GM18951 (cell line): Measurements from ENCODE around the gene CDK5R2.
"Not testable (repeated sequence)": the region's sequence is repeated elsewhere in the genome, so short reads cannot be mapped to it uniquely, and the experiment has no call there.

Experiments used
- POLR2A ChIP-seq: IDR thresholded peaks from 4 replicates; pipeline ENCODE4 v1.6.1; 2011; ENCODE audit warnings: mild to moderate bottlenecking; ENCODE audit not compliant: insufficient read length, insufficient read depth; ENCODE audit errors: extremely low read depth
- in situ Hi-C: fragments of 300-500 bp; cut with MboI; formaldehyde crosslinking; loops from one replicate; pipeline ENCODE4 v1.12.0; 2022; ENCODE audit warnings: low sequenced_read_pairs, mixed read lengths, inconsistent platforms; ENCODE audit not compliant: unreplicated experiment

Gene CDK5R2

DNA sequence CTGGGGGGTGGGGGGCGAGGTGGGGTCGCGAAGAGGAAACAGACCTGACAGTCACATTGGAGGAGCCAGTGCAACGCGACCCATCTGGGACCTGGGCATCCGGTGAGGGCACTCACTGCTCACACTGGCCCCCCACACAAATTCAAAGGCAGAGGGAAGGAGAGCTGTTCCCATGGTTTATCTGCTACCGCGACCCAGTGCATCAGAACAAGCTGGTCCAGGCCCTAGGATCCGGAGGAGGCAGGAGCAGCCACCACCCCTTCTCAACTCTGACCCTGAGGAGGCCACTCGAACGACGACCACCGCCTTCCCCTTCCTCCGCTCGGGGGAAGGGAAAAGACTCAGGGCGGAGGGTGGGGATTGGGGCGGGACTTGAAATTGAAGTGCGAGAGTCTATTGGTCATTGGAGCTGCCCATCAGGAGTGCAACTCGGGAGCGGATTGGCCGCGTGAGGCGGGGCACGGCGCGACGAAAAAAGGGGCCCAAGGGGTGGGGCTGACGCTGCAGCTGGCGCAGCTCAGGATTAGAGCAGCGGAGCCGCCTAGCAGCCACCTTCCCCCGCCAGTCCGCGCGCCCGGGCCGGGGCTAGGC is at the start of gene CDK5R2:
TSS of gene CDK5R2 (plus strand) at position 526 of the 591 bp plus-strand sequence. CDS start 155 bp downstream, outside the sequence.
- TF ChIP-seq POLR2A = no peak
- in situ Hi-C loops = no loop called here

DNA sequence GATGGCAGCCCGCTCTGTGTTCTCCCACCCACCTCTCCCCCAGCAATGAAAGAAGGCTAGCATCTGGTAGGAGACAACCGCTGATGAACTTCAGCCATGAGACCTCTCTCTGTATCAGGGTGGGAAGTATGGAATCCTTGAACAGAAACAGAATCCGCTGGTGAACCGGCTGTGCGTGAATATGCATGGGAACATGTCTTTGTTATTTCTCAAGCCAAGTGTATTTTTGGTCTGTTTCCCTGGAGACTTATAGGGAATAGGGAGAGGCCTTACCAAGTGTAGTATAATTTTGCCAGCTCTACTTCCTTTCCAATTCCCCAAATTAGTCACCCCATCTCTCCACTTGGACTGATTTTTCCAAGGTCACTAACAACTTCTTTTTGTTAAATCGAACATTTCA is 48.7 kb upstream of the CDK5R2 start:
- no peak for TF ChIP-seq POLR2A
- in situ Hi-C loops = no loop called here

DNA sequence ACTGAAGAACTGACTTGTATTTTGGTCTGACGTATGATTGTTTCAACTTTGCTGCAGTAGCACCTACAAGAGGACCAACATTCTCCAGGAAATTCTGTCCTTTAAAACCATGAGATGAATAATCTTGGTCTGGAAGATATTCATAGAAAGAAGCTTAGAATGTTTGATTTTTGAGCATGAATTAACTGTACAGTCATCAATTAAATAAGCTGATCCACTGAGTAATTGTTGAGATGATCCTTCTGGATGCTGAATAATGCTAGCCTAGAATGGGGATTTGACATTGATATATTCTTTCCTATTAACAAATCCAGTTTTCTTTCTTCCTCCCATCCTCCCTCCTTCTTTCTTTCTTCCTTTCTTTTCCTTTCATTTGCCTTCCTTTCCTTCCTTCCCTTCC is 39.0 kb upstream of the CDK5R2 start:
- in situ Hi-C loops = no loop called here
- no peak for TF ChIP-seq POLR2A

DNA sequence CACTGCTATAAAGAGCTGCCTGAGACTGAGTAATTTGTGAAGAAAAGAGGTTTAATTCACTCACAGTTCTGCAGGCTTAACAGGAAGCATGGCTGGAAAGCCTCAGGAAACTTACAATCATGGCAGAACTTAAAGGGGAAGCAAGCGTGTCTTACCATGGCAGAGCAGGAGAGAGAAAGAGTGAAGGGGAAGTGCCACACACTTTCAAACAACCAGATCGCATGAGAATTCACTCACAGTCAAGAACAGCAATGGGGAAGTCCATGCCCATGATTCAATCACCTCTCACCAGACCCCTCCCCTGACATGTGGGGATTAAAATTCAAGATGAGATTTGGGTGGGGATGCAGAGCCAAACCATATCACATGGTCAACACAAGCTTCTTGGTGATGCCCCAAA is 34.7 kb upstream of the CDK5R2 start:
- in situ Hi-C loops = no loop called here
- no peak for TF ChIP-seq POLR2A

DNA sequence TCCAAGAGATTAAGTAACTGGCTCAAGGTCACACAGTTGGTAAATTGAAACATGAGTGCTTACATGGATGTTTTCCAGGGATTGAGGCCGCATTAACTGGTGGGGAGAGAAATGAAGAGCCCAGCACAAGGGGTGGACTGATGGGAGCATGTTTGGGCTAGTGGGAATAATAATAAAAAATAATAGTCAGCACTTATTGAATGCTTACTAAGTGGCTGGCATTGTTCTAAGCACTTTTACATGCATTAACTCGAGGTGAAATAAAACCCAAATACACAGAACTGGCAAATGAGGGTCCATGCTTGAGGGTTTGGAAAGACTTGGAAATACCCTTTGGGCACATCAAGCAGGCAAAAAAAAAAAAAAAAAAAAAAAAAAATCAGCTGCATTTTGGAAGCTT is 34.0 kb upstream of the CDK5R2 start:
- in situ Hi-C loops = no loop called here
- no peak for TF ChIP-seq POLR2A

- TF ChIP-seq POLR2A = no peak
- in situ Hi-C loops = no loop called here
These were observed 32.0 kb upstream of the CDK5R2 start for GRCh38 chr2:218927422-218927821.

DNA sequence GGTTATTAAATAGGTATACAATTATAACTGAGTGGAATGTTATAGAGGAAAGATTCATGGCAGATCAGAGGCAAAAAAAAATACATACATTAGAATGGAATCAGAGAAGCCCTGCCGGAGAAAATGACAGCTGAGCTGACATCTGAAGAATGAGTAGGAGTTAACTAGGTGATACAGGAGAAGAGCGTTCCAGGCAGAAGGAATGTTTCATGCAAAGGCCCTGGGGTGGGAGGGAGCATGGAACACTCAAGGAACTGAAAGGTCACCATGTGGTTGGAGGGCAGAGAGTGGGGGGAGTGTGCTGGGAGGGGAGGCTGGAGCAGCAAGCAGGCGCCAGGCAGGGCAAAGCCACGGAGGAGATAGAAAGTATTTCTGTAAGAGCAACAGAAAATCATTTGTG is 31.6 kb upstream of the CDK5R2 start:
- no peak for TF ChIP-seq POLR2A
- in situ Hi-C loops = no loop called here

GRCh38 chr2:218930488-218930887 is 29.0 kb upstream of the CDK5R2 start:
- in situ Hi-C loops = not testable (repeated sequence)

- in situ Hi-C loops = not testable (repeated sequence)
These were observed 27.7 kb upstream of the CDK5R2 start for GRCh38 chr2:218931751-218932150.

DNA sequence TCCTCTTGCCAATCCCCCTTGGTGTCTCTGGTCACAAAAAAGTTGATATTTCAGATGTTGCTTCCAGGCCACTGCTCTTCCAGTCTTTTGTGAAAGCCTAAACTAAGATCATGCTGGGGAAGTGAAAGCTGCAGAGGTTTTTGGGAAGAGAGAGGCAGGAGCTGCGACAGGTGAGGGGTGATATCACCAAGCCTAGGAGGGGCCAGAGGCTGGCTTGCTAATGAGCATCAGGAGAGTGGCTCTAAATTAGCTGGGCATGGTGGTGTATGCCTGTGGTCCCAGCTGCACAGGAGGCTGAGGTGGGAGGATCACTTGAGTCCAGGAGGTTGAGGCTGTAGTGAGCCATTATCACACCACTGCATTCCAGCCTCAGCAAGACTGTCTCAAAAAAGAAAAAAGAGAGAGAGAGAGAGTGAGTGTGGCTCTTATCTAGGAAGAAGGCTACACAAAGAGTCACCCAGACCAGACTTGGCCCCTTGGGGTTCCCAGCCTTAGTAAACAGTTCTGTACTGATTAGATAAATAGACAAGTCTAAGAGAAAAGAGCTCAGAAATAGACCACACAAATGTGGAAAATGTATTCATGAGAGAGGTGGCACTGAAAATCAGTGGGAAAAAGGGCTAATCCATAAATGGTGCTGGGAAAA is 14.6 kb upstream of the CDK5R2 start:
- in situ Hi-C loops = no loop called here
- TF ChIP-seq POLR2A = no peak

GRCh38 chr2:218946621-218947020 is 12.8 kb upstream of the CDK5R2 start:
- no peak for TF ChIP-seq POLR2A
- in situ Hi-C loops = no loop called here

DNA sequence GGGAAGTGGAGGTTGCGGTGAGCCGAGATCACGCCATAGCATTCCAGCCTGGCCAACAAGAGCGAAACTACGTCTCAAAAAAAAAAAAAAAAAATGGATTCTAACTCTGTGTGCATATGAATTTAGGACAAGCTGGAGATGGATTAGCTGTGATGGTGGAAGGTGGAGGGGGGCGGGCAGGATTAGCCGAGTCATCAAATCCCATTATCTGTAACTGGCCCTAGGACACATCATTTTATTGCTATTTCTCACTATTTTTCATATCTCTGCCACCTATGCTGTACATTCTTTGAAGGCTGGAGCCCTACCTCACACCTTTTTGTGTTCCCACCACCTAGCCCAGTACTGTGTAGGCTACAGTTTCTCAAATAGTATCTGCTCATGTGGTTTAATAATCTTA is 7.3 kb upstream of the CDK5R2 start:
- TF ChIP-seq POLR2A = no peak
- in situ Hi-C loops = no loop called here

- TF ChIP-seq POLR2A = no peak
- in situ Hi-C loops = no loop called here
These were observed 6.0 kb upstream of the CDK5R2 start for GRCh38 chr2:218953366-218953954.

DNA sequence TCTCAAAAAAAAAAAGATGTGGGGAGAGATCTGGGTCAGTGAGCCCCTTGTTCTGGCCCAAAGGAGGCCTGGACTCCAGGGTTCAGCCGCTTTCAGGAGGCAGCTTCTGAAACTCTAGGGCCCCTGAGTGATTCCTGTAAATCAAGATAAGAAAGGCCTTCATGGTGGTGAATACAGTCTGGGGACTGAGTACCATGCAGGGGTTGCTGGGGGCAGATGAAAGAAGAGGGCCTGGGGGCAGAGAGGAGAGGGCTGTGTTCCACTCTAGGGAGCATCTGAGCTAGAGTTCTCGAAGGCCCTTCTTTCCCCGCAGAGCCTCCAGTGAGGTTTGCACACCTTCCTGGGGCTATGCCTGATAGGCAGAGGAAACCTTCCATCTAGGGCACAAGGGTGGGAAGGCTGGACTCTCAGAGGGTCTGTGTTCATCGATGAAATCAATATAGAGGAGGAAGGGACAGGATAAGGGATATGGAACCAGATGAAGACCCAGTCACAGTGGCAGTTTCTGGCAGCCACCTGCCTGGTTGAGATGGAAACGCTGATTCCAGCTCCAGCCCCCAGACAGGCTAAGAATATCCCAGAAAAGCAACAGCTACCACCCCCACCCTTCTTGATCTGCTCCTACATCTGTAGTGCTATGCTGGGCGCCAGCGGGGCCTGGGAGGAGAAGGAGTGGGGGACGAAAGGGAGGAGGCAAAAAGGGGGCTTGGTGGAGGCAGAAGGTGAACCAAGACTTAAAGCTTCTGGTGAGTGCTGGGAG is 4.7 kb upstream of the CDK5R2 start:
- TF ChIP-seq POLR2A = no peak
- in situ Hi-C loops = no loop called here
